NCI-H2107 treated with DMSO at 0.1 percent for 48 hours (cell line): ENCODE results near the gene PREP.

ENCODE experiments used
- DNase-seq: peaks from one replicate; lab custom pipeline; 2025; ENCODE audit not compliant: unreplicated experiment; lab: John Stamatoyannopoulos, UW

PREP gene

DNA sequence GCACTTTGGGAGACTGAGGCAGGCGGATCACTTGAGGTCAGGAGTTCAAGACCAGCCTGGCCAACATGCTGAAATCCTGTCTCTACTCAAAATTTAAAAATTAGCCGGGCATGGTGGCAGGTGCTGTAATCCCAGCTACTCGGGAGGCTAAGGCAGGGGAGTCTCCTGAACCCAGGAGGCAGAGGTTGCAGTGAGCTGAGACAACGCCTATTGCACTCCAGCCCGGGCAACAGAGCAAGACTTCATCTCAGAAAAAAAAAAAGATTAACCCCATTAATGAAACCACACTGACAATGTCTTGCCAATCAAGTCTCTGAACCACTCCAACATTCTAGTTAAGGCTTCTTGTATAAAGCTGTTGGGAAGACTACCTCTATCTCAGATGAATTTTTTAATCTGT, 4.0 kb downstream of the PREP start:
- DNase-seq: no peak

DNA sequence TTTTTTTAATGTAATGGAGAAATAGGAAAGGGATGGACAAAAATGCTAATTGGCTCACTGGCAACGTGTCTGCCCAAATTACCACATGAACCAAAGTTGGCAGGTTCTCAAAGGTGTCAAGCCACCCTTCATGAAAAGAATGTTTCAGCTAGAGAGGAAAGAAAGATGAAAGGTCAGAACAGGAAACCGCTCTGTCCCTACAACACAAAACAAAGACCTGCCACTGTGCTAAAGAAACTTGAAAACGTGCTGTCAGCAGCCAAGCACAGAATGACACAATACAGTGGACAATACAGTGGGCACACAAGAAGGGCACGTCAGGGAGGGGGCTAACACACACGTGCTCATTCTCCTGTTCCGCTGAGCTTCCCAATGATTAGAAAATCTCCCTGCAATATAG, 4.9 kb downstream of the PREP start:
- no peak for DNase-seq

DNA sequence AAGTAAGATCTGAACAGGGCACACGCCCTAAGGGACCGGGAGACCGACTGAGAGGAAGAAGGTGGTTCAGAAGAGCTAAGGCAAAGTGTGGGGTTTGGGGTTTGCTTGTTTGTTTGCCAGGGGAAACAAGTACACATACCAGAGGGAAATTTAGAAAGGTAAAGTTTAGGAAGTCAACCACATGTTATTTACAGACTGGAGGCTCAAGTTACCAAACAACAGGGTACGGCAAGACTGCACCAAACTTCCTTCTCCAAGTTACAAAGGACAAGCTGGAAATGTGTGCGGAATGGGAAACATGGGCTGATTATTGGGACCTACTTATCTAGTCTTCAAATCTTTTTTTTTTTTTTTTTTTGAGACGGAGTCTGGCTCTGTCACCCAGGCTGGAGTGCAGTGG, 11.2 kb downstream of the PREP start:
- no peak for DNase-seq

DNA sequence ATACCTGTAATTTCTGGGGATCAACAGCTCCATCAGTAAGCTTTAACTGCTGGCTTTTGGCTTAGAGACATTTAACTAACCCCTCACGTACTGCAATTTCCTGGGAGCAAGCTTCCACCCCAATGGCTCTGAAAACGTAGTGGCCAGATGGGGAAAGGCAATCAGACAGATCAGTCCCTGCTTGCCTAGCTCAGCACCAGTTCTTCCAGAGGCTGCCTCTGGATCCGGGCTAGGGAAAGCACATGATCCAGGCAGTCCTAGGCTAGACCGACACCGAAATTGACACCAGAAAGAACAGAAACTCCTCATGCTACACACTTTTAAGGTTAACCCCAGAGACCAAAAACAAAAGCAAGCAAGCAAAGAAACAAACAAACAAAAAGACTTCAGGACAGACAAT, 13.3 kb downstream of the PREP start:
- DNase-seq: no peak

DNA sequence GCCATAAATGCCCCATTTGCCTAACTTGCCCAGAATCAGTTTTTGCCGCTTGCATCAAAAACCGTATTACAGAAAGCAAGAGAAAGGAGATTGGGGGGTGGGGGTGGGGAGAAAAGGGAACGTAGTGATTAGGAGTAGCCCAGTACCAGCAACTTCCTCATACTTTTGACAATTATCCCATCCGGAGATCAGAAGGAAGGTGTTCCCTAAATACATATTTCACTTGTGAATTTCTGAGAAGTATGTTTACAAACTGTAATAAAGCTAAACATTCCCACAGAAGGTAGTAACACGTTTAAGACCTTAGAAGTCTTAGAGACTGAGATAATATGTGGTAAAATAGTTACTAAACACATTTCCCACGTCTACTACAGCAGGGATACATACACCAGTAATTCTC, 14.5 kb downstream of the PREP start:
- no peak for DNase-seq

DNA sequence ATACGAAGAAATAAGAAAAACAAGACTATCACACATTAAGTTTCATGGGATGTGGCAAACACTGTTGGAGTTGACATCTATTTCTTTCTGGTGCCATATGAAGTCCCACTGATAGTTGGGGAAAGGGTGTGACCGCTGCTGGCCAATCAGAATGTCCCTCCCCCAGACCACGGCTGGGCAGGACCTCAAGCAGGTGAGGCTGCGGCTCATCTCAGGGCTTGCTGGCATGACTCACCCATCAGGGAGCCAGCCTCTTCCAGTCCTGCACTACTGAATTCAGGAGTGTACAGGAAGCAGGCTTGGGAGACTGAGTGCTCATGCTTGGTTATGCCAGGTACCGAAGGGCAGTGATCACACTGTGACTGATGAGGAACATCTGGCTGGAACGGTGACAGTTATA, 18.9 kb downstream of the PREP start:
- no peak for DNase-seq

DNA sequence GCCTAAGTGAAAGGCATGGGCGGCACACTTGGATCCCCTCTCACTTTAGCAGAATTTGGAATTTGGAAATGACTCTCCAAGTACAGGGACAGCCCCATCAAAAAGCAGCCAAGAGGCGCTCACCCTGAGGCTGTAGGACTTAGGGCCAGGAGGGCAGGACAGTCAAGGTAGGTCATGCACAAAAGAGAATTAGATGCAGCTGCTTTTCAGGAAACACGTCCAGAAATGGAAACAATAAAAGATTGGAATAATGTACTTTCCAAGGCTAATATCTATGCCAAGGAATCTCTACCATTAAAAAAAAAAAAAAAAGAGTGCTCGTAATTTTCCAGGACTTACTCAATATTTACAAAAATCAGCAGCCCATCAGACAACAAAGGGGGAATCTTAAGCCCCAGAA, 19.9 kb downstream of the PREP start:
- DNase-seq: no peak

DNA sequence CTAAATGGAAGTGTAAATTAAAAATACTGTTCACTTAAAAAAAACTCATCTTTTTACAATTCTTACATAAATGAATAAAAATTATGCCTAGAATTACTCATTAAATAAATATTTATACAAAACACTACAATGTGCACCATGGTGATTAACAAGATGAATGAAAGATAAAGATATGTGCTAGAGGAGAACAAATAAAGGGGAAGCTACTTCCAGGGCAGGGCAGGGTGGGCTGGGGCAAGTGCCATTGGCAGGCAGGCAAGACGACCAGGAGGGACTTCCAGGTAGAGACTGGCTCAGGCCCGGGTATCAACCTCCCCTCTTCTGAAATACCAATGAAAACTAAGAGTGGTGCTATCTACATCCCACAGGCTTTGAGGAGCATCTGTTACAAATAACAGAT, 20.4 kb downstream of the PREP start:
- DNase-seq: no peak

DNA sequence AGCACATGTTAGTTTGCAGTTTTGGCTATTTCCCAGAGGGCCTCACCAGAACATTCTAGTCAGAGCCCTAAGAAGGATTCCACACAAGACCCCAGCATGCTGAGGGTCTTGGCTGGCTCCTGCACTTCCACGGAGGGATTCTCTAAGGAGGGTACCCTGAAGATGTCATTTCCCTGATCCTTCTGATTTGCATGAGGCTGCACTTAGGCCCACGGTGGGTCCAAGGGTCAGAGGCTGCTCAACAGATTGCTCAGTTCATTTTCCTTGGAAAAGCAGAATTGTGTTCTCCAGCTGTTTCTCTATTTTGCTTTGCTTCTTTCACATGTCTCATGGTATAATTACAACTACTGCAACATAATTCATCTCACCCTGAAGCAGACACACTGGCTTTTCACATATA, 22.2 kb downstream of the PREP start:
- DNase-seq: no peak

DNA sequence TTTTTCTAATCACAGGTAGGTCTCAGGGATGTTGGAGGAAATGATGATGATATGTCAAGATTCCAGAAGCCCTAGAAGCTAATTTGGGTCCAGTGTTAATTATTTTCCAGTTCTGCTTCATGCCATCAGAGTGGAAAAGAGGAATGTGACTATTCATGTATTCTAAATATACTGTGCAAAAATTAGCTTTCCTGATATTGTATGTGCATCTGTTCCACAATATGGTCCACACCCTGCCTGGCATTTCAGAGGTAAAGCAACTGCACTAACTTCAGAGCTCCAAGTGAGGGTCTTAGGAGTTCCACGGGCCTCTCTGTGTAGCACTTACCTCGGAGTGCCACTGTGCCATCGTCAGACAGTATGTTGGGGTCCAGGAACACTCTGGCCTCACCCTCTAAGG, 27.1 kb downstream of the PREP start:
- DNase-seq: no peak

DNA sequence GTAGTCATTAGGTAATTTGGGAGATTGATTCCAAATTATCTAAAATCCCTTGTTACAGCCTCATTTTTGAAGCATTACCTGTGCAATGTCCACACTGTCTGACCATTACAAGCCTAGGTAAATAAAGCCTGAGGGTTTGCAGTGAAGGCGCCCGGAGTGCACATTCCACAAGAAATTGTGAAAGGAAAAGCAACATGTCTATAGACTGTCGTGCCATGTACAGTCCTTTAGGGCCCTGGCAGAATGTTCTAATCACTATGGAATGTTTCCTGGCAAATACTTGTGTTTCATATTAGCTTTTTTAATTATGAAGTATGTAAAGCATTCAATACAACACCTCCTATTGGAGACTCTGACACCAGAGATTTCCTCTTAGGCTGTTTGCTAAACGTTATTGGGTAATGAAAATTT, 28.9 kb downstream of the PREP start:
- no peak for DNase-seq

DNA sequence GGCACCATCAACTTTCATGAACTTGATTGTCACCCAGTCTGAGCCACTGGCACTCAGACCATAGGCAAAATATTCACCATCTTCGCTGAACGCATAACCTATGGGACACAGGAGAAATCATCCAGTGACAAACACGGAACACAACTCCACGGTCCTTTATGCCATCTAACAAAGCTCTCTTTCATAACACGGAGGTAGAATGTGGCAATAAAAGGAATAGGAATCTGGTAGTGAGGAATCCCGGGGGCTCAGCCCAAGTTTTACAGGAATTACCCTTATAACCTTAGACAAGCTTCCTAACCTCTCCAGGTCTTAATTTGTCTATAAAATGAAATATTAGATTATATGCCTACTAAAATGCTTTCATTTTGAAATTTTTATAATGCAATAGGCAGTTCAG, 29.4 kb downstream of the PREP start:
- no peak for DNase-seq

DNA sequence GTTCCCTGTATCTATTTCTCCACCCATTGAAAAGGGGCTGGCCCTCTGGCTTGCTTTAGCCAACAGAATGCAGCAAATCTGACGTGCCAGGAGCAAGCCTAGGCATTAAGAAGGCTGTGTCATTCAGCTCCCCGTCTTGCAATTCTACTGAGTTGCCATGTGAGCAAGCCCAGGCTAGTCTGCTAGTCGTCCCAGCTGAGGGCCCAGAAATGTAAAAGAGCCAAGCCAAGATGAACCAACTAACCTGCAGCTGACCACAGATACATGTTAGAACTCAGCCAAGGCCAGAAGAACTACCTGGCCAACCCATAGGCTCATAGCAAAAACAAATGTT, 30.1 kb downstream of the PREP start:
- no peak for DNase-seq

DNA sequence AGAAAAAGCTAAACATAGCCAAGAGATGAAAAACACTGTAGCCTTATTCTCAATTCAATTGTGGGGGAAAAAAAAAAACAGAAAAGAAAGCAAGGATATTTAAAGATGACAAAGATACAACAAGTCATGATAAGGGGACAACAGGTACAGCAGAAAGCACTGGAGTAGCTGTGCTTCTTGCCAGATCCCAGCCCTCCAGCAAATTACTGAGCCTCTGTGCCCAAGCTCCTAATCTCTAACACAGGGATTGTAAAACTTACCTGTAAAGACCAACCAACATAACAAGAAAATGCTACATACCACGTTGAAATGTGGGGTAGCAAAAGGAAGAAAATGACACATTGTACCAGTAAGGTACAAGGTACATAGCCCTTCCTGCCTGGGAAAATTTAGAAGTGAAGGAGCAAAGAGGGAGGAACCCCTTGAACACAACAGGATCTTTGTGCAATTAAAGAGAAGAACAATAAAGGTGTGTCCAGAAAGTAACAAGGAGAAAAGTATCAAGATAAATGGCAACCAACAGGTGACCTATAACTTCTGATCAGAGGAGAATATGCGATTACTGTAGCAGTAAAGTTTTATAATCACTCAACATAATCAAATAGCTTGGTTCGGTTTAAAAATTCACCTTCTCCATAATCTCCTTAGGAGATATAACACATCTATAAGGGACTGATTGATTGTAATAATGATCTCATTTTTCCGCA, 30.6 kb downstream of the PREP start:
- no peak for DNase-seq

DNA sequence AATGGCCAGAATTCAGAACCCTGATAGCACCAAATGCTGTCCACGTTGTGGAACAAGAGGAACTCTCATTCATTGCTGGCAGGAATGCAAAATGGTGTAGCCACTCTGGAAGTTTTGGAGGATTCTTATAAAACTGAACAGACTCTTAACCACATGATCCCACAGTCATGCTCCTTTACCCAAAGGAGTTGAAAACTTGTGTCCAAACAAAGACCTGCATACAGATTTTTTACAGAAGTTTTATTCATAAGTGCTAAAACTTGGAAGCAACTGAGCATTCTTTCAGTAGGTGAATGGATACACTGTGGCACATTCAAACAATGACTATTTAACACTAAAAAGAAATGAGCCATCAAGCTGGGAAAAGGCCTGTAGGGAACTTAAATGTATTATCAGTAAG, 32.5 kb downstream of the PREP start:
- no peak for DNase-seq

DNA sequence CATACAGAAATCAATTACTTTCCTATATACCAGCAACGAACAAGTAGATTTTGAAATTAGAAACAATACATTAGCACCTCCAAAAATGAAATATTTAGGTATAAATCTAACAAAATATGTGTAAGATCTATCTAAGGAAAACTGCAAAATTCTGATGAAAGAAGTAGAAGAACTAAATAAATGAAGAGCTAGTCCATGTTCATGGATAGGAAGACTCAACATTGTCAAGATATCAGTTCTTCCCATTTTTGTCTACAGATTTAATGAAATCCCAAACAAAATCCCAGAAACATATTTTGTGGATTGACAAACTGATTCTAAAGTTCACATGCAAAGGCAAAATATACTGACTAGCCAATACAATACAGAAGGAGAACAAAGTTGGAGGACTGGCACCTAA, 33.7 kb downstream of the PREP start:
- no peak for DNase-seq

DNA sequence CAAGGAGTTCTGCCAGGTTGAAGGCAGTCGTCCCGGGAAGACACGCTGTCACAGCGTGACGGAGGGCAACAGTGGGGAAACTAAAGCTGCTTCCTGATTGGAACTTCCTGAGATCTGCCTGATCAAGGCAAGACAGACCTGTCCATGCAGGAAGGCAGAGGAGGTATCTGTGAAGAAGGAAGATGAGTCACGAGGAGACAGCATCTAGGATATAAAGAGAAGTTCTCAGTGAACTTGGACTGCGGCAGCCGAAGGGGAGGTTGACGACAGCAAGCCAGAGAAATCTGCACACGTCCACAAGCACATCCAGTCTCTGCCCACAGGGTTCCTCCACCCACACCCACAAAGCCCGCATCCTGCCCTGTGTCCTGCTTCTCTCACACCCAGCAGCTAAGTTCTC, 38.6 kb downstream of the PREP start:
- DNase-seq: no peak

DNA sequence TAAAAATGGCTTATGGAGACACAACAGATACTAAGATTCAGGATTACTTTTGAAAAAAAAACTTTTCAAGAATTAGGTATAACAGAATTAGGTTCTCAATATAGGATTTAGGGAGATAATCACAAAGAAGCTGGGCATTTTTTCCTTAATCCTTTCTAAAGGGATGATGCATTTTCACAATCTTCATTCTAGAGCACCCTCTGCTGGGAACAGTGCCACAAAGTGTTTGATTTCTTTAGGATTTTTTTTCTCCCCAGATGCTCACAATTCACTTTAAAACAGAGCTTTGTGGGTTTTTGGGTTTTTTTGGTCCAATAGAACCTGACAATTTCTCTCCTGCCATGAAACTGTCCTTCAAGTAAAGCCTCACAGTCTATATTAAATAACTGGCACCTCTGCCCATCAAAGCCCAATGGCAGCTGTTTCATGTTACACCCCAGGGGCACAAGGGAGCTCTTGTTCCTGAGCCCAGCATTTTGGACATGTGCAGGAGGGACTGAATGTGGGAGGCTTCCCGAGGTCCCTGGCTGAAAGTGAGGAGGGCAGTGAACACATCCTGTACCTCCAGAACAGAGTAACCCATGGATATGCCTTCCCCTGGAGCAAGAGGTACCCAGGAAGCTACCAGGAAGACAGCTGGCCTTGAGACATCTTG, 39.7 kb downstream of the PREP start:
- peak; percentile 11 for DNase-seq

DNA sequence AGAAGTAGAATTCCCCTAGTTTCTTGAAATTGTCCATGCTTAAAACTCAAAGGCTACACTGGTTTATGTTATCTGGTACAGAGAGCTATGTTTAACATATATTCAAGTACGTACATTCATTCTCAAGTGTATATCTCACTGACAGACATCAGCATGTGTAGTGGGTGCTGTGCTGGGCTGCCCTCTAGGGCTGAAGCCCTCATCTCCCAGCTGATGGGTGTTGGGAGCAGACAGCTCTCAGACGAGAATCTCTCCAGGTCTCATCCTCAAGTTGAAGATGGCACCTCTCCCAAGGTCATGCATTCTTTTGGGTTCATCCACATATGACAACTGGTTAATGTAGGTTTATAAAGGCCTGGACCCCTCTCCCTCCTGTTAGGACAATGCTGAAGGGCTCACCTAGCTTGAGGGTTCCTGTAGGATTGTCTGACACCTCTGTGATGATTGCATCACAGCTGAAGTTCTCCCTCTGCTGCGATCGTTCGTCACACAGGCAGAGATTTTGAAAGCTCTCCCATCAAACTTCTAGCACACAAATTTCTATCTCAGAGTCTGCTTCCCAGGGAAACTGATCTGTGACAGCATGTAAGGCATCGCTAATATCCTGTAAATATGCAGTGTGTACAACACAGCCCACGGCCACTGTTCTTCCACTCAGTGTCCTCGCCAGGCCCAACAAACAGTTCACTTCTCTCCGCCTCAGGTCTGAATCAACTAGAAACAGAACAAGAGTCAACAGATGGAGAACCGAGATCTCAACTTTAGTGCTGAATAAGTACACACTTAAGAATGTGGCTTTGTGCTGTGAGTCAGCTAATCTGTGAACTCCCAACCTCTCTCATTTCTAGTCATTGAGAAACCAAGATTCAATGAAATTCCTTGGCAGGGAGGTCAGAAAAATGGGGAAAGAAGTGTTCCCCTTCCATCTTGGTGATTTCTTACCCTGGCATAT, 43.2 kb downstream of the PREP start:
- DNase-seq: no peak

DNA sequence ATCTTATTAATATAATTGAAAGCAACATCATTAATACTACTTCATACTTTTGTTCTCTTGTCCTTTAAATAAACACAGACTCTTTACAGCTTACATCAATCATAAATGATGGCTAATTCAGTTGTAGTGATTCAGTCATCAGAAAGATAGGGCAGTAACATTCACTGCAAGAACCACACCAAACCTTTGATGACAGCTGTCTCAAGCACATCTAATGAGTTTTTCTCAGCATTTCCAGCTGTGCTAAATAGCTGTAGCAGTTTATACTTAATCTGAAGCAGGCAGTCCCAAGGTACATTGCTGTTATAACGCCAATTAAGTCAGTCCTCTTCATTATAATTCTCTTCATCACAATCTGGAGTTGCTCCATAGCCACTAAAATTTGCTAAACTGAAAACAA, 45.7 kb downstream of the PREP start:
- no peak for DNase-seq

DNA sequence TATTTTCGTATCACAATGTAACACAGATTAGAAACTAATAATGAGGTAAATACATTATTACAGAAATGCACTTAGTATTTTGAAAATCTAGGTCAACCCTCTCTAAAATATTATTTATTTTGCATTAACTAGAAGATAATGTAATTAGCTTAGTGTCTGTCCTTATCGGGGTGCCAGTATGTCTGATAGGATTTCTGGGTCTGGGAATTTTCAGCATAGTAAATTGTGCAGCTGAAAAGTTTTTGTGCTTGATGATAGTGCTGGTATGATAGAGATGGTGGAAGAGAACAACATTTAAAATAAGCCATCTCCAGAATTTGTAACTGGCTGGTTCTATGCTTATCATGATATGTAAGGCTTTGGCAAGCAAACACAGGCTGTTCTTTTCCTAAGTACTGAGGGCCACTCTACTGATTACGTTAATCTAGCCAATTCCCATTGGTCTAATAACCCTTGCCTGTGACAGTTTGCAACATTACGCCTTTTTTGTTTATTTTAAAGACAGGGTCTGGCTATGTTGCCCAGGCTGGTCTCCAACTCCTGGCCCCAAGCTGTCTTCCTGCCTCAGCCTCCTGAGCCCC, 50.8 kb downstream of the PREP start:
- DNase-seq: no peak

DNA sequence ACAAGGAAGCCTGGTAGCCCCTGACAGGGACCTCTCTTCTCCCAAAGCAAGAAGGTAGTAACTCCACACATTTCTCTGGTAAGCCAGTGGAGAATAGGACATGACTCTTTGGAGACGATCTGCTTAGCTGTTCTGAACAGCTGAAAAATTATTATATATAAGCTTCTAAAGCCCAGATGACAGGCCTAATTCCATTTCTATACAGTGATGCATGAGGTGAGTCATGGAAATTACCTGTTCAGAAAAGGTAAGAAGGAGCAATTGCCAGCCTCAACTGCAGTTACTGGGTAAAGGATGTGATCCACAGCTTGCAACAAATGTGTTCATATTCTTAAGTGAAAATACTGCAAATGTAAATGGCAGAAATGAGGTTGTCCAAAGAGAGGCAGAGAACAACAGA, 54.0 kb downstream of the PREP start:
- DNase-seq: no peak
